Suppressor macrophage (primary cell): ENCODE measurements around the gene MYOZ3.

Experiments
- DNase-seq, 4 experiments: peaks; one replicate each; pipeline ENCODE4 v3.0.0-alpha.2; 2020 to 2022
- total RNA-seq, 17 experiments: gene quantifications; one replicate each; lab custom pipeline; 2026; ENCODE audit warnings: mixed read lengths in 6 of 17, inconsistent platforms in 3 of 17; lab: John Stamatoyannopoulos, UW

Gene MYOZ3
- total RNA-seq: 0 to 1.7 (median 0) reads per million in 17 experiments

GRCh38 chr5:150661086-150661485, at the start of gene MYOZ3:
Gene MYOZ3, plus strand, starts transcription at chr5:150661251. Its CDS starts 1,691 bp downstream, at chr5:150662942.
- no peak for DNase-seq

- DNase-seq: no peak
Measured at GRCh38 chr5:150612405-150612804, 48.6 kb upstream of the MYOZ3 start.

- no peak for DNase-seq
Measured at GRCh38 chr5:150612905-150613670, 48.0 kb upstream of the MYOZ3 start.

- DNase-seq: no peak
Measured at GRCh38 chr5:150613991-150614660, 46.9 kb upstream of the MYOZ3 start.

GRCh38 chr5:150614661-150615060, 46.4 kb upstream of the MYOZ3 start:
- DNase-seq: no peak

GRCh38 chr5:150615141-150615699, 45.8 kb upstream of the MYOZ3 start:
- no peak for DNase-seq

GRCh38 chr5:150616024-150616470, 45.0 kb upstream of the MYOZ3 start:
- no peak for DNase-seq

- DNase-seq: no peak
Measured at GRCh38 chr5:150616506-150616905, 44.5 kb upstream of the MYOZ3 start.

- no peak for DNase-seq
Measured at GRCh38 chr5:150618163-150618562, 42.9 kb upstream of the MYOZ3 start.

- no peak for DNase-seq
Measured at GRCh38 chr5:150618588-150619281, 42.3 kb upstream of the MYOZ3 start.

- DNase-seq: no peak
Measured at GRCh38 chr5:150619359-150620230, 41.5 kb upstream of the MYOZ3 start.

- DNase-seq: no peak
Measured at GRCh38 chr5:150621301-150621700, 39.8 kb upstream of the MYOZ3 start.

GRCh38 chr5:150622157-150622556, 38.9 kb upstream of the MYOZ3 start:
- no peak for DNase-seq

- peak in 3 of 4 experiments; percentile 28 to 43 (median 43) for DNase-seq
Measured at GRCh38 chr5:150623152-150623877, 37.7 kb upstream of the MYOZ3 start.

- DNase-seq: no peak
Measured at GRCh38 chr5:150623878-150624216, 37.2 kb upstream of the MYOZ3 start.

- peak in 1 of 4 experiments; percentile 25 for DNase-seq
Measured at GRCh38 chr5:150624334-150625163, 36.5 kb upstream of the MYOZ3 start.

GRCh38 chr5:150625164-150625535, 35.9 kb upstream of the MYOZ3 start:
- no peak for DNase-seq

- no peak for DNase-seq
Measured at GRCh38 chr5:150625831-150626746, 35.0 kb upstream of the MYOZ3 start.

- DNase-seq: no peak
Measured at GRCh38 chr5:150626853-150627276, 34.2 kb upstream of the MYOZ3 start.
